Body of pancreas (tissue), 4 donors: ENCODE data around the gene BRICD5. TPM values are rescaled to one million over a fixed set of nuclear protein-coding genes. Genes with fewer than 3 reads are reported as not detected.

Experiments
- ATAC-seq: fragments of 150-250 bp; one replicate; pipeline ENCODE4 v1.9.1; 2016
- DNase-seq, 4 donors: peaks; one replicate each; pipeline ENCODE4 v3.0.0-alpha.2; 2019
- H3K27ac ChIP-seq, 4 donors: fragments of 200-600 bp; sonication (generic); 1 replicate in 3 of 4; 2 replicates in 1 of 4; pipeline versions ENCODE4 v1.5.1 to v1.6.1; 2016 to 2019; ENCODE audit warnings: mild to moderate bottlenecking in 1 of 4, mixed read lengths in 1 of 4, moderate library complexity in 1 of 4
- H3K27me3 ChIP-seq, 2 donors: fragments of 200-600 bp; sonication (generic); one replicate each; pipeline ENCODE4 v1.6.0; 2016; ENCODE audit warnings: mild to moderate bottlenecking in 1 of 2
- H3K36me3 ChIP-seq, 2 donors: fragments of 200-600 bp; sonication (generic); replicated peaks in 1 of 2; 2 replicates each; pipeline ENCODE4 v1.5.1; 2016; ENCODE audit warnings: low read depth in 2 of 2; ENCODE audit not compliant: insufficient read depth in 1 of 2
- H3K4me1 ChIP-seq: fragments of 200-600 bp; sonication (generic); one replicate; pipeline ENCODE4 v1.6.0; 2016
- H3K4me3 ChIP-seq, 2 donors: fragments of 200-600 bp; sonication (generic); 1 replicate in 1 of 2; 2 replicates in 1 of 2; pipeline ENCODE4 v1.5.1; 2016 to 2019
- H3K9me3 ChIP-seq, 3 donors: fragments of 200-600 bp; sonication (generic); 1 replicate in 2 of 3; 2 replicates in 1 of 3; pipeline ENCODE4 v1.5.1; 2016
- CTCF ChIP-seq, 7 experiments: fragments of 450-650 bp in 4 of 7; fragments of 200-600 bp in 3 of 7; sonication (generic) in 3 of 7; IDR thresholded peaks; one replicate each; pipeline ENCODE4 v1.5.1; 2016 to 2019; ENCODE audit warnings: antibody characterized with exemption in 7 of 7
- POLR2A ChIP-seq, 3 donors: fragments of 450-650 bp; IDR thresholded peaks; one replicate each; pipeline ENCODE4 v1.6.1; 2016; ENCODE audit warnings: antibody characterized with exemption in 3 of 3, mild to moderate bottlenecking in 2 of 3
- WGBS, 2 donors: methylation state at CpG; one replicate each; pipeline ENCODE4 v1.1.5; 2017; 5-methylcytosine and 5-hydroxymethylcytosine counted together
- intact Hi-C: fragments of 100-400 bp; cut with DNase I; formaldehyde crosslinking; loops from one replicate; pipeline ENCODE4 v1.15.1; 2023
- total RNA-seq, 2 donors: library from RNA; depleted of rRNA; stranded (reverse); fragments of >200 nt; gene quantifications; one replicate each; pipeline ENCODE4 v1.1.0, GENCODE V29; 2016

The BRICD5 gene
- total RNA-seq, 2 donors from 2014 or later = 1.8 to 3.3 TPM

- TF ChIP-seq CTCF (IDR thresholded peaks at IDR 0.05) (no peak), POLR2A (IDR thresholded peaks at IDR 0.05) (no peak)
- Histone ChIP-seq H3K4me1 (no peaks in the 10 kb centered on the region), H3K27ac (no peak overlapping the region), H3K27me3 (no peaks in the 10 kb centered on the region), H3K4me3 (no peak overlapping the region), H3K9me3 (no peaks in the 10 kb centered on the region), H3K36me3 (peaks cover 0 to 3% of the 10 kb centered on the region in 2 donors)
- DNase-seq (no peak), ATAC-seq (no peak)
- intact Hi-C loops = no loop called here
- WGBS, 2 donors = 91 to 94% methylated on average over 11 to 12 of the region's 12 CpGs
Measured at GRCh38 chr16:2165861-2166260, 44.8 kb downstream of the BRICD5 start.

DNA sequence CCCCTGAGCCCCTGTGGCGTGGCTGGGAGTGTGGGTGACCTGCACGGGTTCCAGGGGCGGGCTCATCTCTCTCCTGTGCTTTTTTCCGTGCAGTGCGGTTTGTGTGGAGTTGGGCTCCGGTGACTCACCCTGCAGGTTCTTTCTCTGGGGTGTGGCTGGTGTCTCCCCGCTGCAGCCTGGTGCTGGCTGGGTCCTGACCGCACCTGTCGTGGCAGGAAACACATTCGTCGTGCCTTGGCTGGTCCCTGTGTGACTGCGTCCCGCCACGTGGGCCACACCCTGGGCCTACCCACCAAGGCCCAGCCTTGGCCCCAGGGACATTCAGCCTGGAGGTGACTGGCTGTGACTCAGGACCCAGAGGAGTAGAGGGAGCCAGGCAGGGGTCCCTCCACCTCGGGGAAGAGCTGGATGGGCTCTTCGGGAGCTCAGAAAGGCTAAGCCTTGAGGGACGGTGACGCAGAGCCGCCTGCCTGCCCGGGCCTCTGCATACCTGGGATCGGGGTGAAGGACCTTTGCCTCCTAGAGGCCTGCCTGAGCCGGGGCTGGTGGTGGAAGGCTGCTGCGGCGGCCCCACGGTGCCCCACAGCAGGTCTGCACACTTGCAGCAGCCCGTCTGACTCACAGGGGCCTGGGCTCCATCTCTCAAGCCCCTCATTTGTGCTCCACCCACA, 47.3 kb downstream of the BRICD5 start:
- Histone ChIP-seq H3K4me3 (no peak overlapping the region), H3K4me1 (peaks cover 14% of the 10 kb centered on the region), H3K9me3 (no peaks in the 10 kb centered on the region), H3K27me3 (no peaks in the 10 kb centered on the region), H3K27ac (no peak overlapping the region), H3K36me3 (peaks cover 0 to 3% of the 10 kb centered on the region in 2 donors)
- TF ChIP-seq POLR2A (IDR thresholded peaks at IDR 0.05) (no peak), CTCF (IDR thresholded peaks at IDR 0.05) (no peak)
- DNase-seq = no peak
- intact Hi-C loops = no loop called here
- 91 to 96% methylated on average over 14 to 25 of the region's 26 CpGs for WGBS, 2 donors
- ATAC-seq = no peak

- H3K27me3 ChIP-seq = no peaks in the 10 kb centered on the region
- no peak overlapping the region for H3K27ac ChIP-seq
- ATAC-seq (no peak), DNase-seq (no peak)
- intact Hi-C loops = no loop called here
- 84 to 100% methylated on average over 2 to 13 of the region's 13 CpGs for WGBS, 2 donors
- no peaks in the 10 kb centered on the region for H3K36me3 ChIP-seq
- H3K4me1 ChIP-seq = peaks cover 20% of the 10 kb centered on the region
- no peaks in the 10 kb centered on the region for H3K9me3 ChIP-seq
- H3K4me3 ChIP-seq = no peak overlapping the region
- no peak for TF ChIP-seq POLR2A (IDR thresholded peaks at IDR 0.05)
- no peak for TF ChIP-seq CTCF (IDR thresholded peaks at IDR 0.05)
Measured at GRCh38 chr16:2162676-2163118, 48.0 kb downstream of the BRICD5 start.

DNA sequence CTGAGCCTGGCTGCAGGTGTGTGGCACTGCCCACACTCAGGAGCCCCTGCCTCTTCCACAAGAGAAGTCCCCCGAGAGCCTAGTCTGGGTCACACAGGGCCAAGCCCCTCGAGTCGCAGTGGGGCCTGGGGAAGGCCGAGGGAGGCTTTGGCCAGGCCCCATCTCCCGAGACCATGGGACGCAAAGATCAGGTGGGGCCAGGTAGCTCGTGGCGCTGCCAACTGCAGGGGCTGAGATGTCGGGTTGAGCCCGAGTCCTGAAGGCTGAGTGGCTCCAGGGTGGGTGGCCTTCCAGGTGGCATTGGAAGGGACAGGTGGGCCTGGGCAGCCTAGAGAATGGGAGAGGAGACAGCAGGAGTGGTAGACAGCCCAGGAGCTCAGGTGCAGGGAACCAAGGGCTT, 48.8 kb downstream of the BRICD5 start:
- no peak for DNase-seq
- 87% methylated on average over 10 of the region's 10 CpGs; no CpG with 5 or more reads in 1 of the 2 donors for WGBS, 2 donors
- no peaks in the 10 kb centered on the region for H3K27me3 ChIP-seq
- ATAC-seq = no peak
- H3K27ac ChIP-seq = peak overlapping the region in 1 of 4 donors; percentile 44
- H3K4me3 ChIP-seq = no peak overlapping the region
- H3K36me3 ChIP-seq = no peaks in the 10 kb centered on the region
- no peaks in the 10 kb centered on the region for H3K9me3 ChIP-seq
- intact Hi-C loops = no loop called here
- TF ChIP-seq POLR2A (IDR thresholded peaks at IDR 0.05) (no peak), CTCF (IDR thresholded peaks at IDR 0.05) (no peak)
- peaks cover 28% of the 10 kb centered on the region for H3K4me1 ChIP-seq
